ENCODE data around the gene CHIA.

DNA sequence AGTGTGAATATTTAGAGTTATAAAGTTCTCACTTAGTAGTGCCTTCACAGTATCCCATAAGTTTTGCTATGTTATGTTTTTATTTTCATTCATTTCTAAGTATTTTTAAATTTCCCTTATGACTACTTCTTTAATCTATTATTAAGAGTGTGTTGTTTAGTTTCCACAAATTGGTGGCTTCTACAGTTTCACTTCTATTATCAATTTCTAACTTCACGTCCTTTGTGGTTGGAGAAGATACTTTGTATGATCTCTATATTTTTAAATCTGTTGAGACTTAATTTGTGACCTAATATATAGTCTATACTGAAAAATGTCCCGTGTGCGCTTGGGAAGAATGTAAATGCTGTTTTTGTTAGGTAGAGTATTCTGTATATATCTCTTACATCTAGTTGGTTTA, 11.7 kb downstream of the CHIA start:
- TF ChIP-seq FOXK2 (conservative IDR thresholded peaks at IDR 0.05 in 1 of 2, IDR thresholded peaks at IDR 0.05 in 1 of 2; ENCODE audit: low read depth in 2 of 2) (no peak), HEY1 (CRISPR knock-in tag; IDR thresholded peaks at IDR 0.05; ENCODE audit: borderline replicate concordance) (no peak), TCF7L2 (IDR thresholded peaks at IDR 0.05; ENCODE audit: low read depth, low read length) (no peak), RBM15 (IDR thresholded peaks at IDR 0.05; ENCODE audit: insufficient read depth, low read length) (no peak), ZKSCAN8 (CRISPR knock-in tag; IDR thresholded peaks at IDR 0.05) (no peak)
- TF ChIP-seq, protein P1, sequence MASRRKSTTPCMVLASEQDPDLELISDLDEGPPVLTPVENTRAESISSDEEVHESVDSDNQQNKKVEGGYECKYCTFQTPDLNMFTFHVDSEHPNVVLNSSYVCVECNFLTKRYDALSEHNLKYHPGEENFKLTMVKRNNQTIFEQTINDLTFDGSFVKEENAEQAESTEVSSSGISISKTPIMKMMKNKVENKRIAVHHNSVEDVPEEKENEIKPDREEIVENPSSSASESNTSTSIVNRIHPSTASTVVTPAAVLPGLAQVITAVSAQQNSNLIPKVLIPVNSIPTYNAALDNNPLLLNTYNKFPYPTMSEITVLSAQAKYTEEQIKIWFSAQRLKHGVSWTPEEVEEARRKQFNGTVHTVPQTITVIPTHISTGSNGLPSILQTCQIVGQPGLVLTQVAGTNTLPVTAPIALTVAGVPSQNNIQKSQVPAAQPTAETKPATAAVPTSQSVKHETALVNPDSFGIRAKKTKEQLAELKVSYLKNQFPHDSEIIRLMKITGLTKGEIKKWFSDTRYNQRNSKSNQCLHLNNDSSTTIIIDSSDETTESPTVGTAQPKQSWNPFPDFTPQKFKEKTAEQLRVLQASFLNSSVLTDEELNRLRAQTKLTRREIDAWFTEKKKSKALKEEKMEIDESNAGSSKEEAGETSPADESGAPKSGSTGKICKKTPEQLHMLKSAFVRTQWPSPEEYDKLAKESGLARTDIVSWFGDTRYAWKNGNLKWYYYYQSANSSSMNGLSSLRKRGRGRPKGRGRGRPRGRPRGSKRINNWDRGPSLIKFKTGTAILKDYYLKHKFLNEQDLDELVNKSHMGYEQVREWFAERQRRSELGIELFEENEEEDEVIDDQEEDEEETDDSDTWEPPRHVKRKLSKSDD (conservative IDR thresholded peaks at IDR 0.05; ENCODE audit: low read length): no peak
- TF ChIP-seq, protein P2, sequence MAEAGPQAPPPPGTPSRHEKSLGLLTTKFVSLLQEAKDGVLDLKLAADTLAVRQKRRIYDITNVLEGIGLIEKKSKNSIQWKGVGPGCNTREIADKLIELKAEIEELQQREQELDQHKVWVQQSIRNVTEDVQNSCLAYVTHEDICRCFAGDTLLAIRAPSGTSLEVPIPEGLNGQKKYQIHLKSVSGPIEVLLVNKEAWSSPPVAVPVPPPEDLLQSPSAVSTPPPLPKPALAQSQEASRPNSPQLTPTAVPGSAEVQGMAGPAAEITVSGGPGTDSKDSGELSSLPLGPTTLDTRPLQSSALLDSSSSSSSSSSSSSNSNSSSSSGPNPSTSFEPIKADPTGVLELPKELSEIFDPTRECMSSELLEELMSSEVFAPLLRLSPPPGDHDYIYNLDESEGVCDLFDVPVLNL (CRISPR knock-in tag; IDR thresholded peaks at IDR 0.05; ENCODE audit: low read depth): no peak
